Activated naive CD8-positive, alpha-beta T cell treated with anti-CD3 and anti-CD28 coated beads for 36 hours (primary cell): ENCODE results near the gene CLDN9. TPM values are rescaled to one million over a fixed set of nuclear protein-coding genes. Genes with fewer than 3 reads are reported as not detected.
A peak's percentile ranks its signal among the peaks of the same experiment; 100 is the strongest.

Experiments
- DNase-seq: peaks from one replicate; pipeline ENCODE4 v3.0.0; 2021
- H3K27ac Mint-ChIP-seq: one replicate; pipeline ENCODE4 v1.8.0; 2022; ENCODE audit warnings: mild to moderate bottlenecking, moderate library complexity, mixed read lengths
- H3K27me3 Mint-ChIP-seq: one replicate; pipeline ENCODE4 v1.8.0; 2022; ENCODE audit warnings: mild to moderate bottlenecking, mixed read lengths
- H3K36me3 Mint-ChIP-seq: one replicate; pipeline ENCODE4 v1.8.0; 2021; ENCODE audit warnings: mild to moderate bottlenecking, mixed read lengths
- H3K4me1 Mint-ChIP-seq: one replicate; pipeline ENCODE4 v1.8.0; 2021; ENCODE audit warnings: mixed read lengths
- H3K4me3 Mint-ChIP-seq: one replicate; pipeline ENCODE4 v1.8.0; 2022; ENCODE audit warnings: mild to moderate bottlenecking, moderate library complexity, mixed read lengths
- H3K9me3 Mint-ChIP-seq: one replicate; pipeline ENCODE4 v1.8.0; 2022; ENCODE audit warnings: mixed read lengths
- total RNA-seq, 2 experiments: library from RNA; stranded (reverse); gene quantifications; one replicate each; pipeline ENCODE4 v1.2.3, GENCODE V29; 2021

CLDN9 gene
- total RNA-seq, 2 experiments from 2014 or later = not detected

- Mint-ChIP-seq H3K4me3 (no peak overlapping the region), H3K4me1 (peaks cover 40% of the 10 kb centered on the region), H3K27ac (no peak overlapping the region), H3K36me3 (peaks cover 8% of the 10 kb centered on the region), H3K9me3 (no peaks in the 10 kb centered on the region), H3K27me3 (peaks cover 26% of the 10 kb centered on the region)
- no peak for DNase-seq
These were observed 13.3 kb downstream of the CLDN9 start for GRCh38 chr16:3026003-3026378.

DNA sequence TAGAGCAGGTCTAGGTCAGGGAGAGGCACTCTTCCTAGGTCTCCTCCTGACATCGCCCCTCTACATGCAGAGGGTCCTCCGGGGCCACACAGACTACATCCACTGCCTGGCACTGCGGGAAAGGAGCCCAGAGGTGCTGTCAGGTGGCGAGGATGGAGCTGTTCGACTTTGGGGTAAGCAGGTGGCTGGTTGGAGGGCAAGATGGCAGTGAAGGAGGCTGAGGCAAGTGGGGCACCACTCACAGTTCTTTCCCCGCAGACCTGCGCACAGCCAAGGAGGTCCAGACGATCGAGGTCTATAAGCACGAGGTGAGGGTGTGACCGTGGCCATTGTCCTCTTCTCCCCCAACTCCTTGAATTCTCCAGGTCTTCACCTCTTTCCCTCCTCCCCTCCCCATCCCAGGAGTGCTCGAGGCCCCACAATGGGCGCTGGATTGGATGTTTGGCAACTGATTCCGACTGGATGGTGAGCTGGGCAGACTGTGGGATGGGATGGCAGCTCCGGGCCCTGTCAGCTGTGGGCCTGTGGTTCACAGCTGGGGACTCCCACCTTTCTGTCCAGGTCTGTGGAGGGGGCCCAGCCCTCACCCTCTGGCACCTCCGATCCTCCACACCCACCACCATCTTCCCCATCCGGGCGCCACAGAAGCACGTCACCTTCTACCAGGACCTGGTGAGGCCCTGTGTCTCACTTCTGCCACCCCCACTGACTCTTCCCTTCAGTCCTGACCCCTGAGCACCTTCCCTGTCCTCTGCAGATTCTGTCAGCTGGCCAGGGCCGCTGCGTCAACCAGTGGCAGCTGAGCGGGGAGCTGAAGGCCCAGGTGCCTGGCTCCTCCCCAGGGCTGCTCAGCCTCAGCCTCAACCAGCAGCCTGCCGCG lies 14.1 kb downstream of the CLDN9 start:
- peaks cover 33% of the 10 kb centered on the region for H3K27me3 Mint-ChIP-seq
- H3K9me3 Mint-ChIP-seq = no peaks in the 10 kb centered on the region
- peaks cover 8% of the 10 kb centered on the region for H3K36me3 Mint-ChIP-seq
- DNase-seq = no peak
- H3K4me3 Mint-ChIP-seq = no peak overlapping the region
- peaks cover 33% of the 10 kb centered on the region for H3K4me1 Mint-ChIP-seq
- H3K27ac Mint-ChIP-seq = no peak overlapping the region

- Mint-ChIP-seq H3K27ac (no peak overlapping the region), H3K4me1 (peaks cover 29% of the 10 kb centered on the region), H3K36me3 (peaks cover 8% of the 10 kb centered on the region), H3K27me3 (peaks cover 37% of the 10 kb centered on the region), H3K9me3 (no peaks in the 10 kb centered on the region), H3K4me3 (no peak overlapping the region)
- no peak for DNase-seq
These were observed 14.7 kb downstream of the CLDN9 start for GRCh38 chr16:3027489-3027795.

DNA sequence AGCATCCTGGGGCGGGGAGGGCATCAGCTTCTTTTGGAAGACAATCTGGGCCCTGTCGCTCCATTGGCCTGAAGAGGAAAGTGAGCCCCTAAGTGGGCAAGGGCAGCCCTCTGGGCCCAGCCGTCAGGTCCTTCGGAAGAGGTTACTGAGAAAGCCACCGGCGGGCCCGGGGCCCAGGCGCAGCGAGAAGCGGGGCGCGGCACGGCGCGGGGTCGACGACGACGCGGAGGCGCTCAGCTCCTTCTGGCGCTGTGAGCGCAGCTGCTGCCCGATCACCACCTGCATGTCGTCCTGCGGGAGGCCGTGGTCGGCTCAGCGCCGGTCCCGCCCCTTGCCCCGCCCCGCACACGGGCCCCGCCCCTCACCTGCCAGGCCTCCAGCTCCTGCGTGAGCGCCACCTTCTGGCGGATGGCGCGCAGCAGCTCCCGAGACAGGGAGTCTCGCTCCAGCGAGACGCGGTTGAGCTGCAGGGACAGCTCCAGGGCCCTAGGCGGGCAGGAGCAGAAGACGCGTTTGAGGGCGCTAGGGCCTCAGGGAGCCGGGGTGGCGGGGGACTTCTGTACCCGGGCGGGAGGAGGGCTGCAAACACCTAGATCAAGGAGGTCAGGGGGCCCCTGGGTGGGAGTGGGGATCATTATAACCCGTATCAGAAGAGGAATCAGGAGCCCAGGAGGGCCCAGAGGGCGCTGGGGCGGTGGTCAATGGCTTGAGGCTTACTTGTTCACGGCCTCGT lies 15.4 kb downstream of the CLDN9 start:
- H3K4me3 Mint-ChIP-seq = peak overlapping the region; percentile 67

DNA sequence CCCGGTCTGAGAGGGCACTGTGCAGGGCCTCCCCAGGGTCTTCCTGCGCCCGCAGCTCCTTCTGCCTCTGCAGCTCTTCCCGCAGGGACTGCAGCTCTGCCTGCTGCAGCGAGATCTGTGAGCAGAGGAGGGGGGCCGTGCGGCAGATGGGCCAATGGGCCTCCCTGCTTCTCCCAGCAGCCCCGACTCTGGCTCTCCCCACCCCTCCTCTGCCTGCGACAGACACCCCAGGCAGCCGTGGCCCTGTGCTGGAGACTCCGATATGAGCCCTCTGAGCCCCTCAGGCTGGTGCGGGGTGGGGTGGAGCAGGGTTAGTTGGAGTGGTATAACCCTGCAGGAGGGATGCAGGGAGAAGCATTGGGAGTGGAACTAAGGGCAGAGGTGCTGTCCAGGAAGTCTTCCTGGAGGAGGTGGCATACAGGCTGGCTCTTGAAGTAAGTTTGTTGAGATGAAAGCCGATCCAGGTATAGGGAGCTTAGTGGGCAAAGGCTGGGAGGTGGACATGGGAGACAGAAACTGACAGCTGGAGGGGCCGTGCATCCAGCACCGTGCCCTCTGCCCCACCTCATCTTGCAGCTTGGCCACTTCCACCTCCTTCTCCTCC lies 16.1 kb downstream of the CLDN9 start:
- peaks cover 51% of the 10 kb centered on the region for H3K27me3 Mint-ChIP-seq
- H3K4me3 Mint-ChIP-seq = peak overlapping the region; percentile 67
- no peak overlapping the region for H3K27ac Mint-ChIP-seq
- peaks cover 8% of the 10 kb centered on the region for H3K36me3 Mint-ChIP-seq
- DNase-seq = no peak
- peaks cover 19% of the 10 kb centered on the region for H3K4me1 Mint-ChIP-seq
- no peaks in the 10 kb centered on the region for H3K9me3 Mint-ChIP-seq

More for the DNA sequence above, 15.4 kb downstream of the CLDN9 start:
- Mint-ChIP-seq H3K4me1 (peaks cover 25% of the 10 kb centered on the region), H3K36me3 (peaks cover 8% of the 10 kb centered on the region), H3K9me3 (no peaks in the 10 kb centered on the region), H3K27ac (no peak overlapping the region), H3K27me3 (peaks cover 44% of the 10 kb centered on the region)
- peak; percentile 87 for DNase-seq

DNA sequence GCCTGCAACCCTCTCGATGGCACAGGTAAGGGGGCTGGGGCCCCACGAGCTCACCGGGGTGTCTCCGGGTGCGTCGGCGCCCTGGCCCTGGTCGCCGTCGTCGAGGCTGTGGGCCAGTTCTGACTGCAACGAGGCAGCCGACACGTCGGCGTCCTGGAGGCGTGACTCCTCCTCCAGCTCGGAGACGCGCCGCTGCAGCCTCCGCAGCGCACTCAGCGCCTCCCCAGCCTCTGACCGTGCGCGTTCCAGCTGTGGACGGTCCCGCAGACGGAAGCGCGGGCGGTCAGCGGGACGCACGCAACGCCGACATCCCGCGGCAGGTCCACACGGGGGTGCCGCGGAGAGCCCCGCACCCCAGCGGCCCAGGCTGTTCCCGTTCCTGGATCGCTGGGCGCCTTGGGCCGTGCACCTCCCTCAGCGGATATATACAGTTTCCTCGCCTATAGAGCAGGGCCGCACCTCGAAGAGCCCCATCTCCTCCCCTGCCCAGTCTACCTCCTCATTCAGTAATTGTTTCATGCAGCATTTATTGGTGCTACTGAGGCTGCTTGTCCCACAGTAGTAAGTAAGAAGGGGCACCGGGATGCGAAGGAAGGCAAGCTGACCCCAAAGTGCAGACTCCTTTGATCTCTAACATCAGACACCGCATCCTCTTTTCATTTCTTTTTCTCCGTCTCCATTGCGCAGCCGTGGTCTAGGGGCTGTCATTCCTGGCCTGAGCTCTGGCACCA lies 16.9 kb downstream of the CLDN9 start:
- Mint-ChIP-seq H3K27me3 (peaks cover 59% of the 10 kb centered on the region), H3K4me1 (peaks cover 17% of the 10 kb centered on the region), H3K27ac (no peak overlapping the region), H3K4me3 (peak overlapping the region; percentile 67), H3K9me3 (no peaks in the 10 kb centered on the region), H3K36me3 (peaks cover 6% of the 10 kb centered on the region)
- DNase-seq = peak; percentile 64

DNA sequence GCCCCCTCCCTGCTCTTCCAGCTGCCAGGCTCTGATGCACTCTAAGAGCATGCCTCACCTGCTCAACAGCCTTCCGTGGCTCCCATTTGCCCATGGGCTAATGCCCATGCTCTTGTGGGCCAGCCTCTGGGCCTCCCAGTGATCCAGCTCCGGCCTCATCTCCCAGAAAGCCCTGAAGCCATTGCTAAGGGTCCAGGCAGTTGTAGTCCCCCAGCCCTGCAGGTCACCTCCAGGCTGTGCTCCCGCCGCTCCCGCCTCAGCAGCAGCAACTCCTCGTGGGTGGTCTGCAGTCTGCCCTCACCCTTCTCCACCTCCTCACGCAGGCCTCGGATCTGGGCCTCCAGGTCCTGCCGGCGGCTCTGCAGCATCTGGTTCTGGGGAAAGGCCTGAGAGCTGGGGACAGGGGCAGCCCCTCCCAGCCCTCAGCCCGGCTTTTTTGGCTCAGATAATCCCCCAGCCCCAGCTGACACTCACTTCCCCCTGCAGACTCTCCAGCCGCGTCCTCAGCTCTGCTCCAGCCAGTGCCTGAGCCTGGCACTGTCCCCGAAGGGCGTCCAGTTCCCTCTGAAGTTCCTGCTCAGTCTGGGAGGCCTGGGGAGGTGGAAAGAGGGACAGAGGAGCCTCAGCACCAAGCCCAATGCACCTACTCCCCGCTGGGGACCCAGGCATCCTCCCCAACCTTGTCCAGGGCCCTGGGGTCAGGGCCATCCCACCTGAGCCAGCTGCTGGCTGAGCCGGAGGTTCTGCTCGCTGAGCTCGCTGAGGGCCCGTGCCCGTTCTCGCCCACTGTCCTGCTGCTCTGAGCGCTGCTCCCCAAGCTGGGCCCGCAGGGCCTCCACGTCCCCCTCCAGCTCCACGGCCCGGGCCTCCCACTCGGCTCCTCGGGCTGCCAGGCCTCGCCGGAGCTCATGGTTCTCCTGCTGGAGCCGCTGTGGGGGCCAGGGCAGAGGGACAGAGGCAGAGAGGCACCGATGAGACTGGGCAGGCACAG lies 17.8 kb downstream of the CLDN9 start:
- no peaks in the 10 kb centered on the region for H3K9me3 Mint-ChIP-seq
- no peak overlapping the region for H3K27ac Mint-ChIP-seq
- peaks cover 17% of the 10 kb centered on the region for H3K4me1 Mint-ChIP-seq
- H3K36me3 Mint-ChIP-seq = peaks cover 6% of the 10 kb centered on the region
- H3K4me3 Mint-ChIP-seq = peak overlapping the region; percentile 64
- peaks cover 68% of the 10 kb centered on the region for H3K27me3 Mint-ChIP-seq
- DNase-seq = no peak

GRCh38 chr16:3032624-3033023 lies 19.9 kb downstream of the CLDN9 start:
- Mint-ChIP-seq H3K27ac (no peak overlapping the region), H3K9me3 (no peaks in the 10 kb centered on the region), H3K4me1 (peaks cover 19% of the 10 kb centered on the region), H3K36me3 (no peaks in the 10 kb centered on the region), H3K27me3 (peaks cover 82% of the 10 kb centered on the region), H3K4me3 (no peak overlapping the region)
- DNase-seq = no peak

- Mint-ChIP-seq H3K4me3 (no peak overlapping the region), H3K4me1 (peaks cover 10% of the 10 kb centered on the region), H3K36me3 (no peaks in the 10 kb centered on the region), H3K27ac (no peak overlapping the region), H3K9me3 (no peaks in the 10 kb centered on the region), H3K27me3 (peaks cover 88% of the 10 kb centered on the region)
- no peak for DNase-seq
These were observed 22.7 kb downstream of the CLDN9 start for GRCh38 chr16:3035289-3035971.

DNA sequence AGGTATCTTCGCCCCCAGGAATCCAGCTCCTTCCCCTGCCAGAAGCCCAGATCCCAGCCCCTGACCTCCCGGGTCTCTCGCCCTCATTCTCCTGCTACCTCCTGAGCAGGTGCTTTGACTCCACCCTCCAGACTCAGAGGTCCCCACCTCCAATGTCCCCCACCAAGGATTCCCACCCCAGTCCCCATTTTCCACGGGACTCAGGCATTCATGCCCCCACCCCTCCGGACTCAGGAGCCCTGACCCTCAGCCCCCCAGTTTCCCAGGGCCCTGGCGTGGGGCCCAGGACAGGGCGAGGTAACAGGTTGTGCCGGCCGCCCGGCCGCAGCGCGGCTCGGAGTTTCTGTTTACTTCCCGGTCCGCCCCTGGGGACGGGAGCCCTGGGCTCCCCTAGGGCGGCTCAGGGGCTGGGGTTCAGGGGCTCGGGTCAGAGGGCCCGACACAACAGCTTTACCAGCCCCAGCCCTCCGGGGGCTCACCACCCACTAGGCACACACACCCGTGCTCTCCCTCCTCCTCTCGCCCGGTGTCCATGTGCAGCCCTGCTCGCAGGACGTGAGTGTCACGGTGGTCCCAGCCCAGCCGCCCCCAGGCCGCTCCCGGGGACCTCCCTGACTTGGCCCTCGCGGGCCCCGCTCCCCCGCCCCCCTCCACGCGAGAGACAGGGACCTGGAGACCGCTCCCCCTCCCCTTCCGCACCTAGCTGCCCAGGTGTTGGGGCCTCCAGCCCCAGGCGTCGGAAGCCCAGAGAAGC lies 23.4 kb downstream of the CLDN9 start:
- Mint-ChIP-seq H3K4me3 (no peak overlapping the region), H3K4me1 (peaks cover 10% of the 10 kb centered on the region), H3K36me3 (no peaks in the 10 kb centered on the region), H3K9me3 (no peaks in the 10 kb centered on the region), H3K27me3 (peaks cover 88% of the 10 kb centered on the region), H3K27ac (no peak overlapping the region)
- DNase-seq = no peak

DNA sequence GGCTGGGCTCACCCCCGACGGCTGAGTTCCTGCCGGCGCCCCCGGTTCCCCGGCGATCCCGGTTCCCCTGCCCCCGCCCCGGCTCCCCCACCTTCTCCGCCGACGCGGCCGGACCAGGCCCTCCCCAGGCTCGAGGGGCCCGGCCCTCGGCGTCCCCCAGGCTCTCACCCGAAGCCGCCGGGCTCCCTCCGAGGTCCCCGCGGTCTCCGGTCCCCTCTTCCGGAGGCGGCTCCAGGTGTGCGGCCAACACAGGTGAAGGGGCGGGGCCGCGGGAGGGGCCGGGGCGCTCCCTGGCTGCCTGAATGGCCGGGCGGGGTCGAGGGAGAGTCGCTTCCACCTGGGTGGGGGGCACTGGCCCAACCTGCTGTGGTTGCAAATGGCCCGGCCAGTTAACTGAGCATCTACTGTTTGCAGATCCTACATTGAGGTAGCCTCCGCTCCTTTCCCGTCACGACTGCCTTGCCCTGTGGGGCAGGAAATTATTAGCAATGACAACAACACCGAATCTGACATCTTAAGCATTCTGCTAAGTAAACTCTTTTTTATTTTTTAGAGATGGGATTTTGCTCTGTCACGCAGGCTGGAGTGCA lies 24.1 kb downstream of the CLDN9 start, which contains the start of gene BICDL2:
TSS of gene BICDL2 (minus strand) at position 219 of the 590 bp plus-strand sequence. CDS start 1,448 bp downstream, outside the sequence.
- DNase-seq = no peak
- no peak within 1 kb of the TSS for H3K4me3 Mint-ChIP-seq
- peaks cover 10% of the 10 kb centered on the region for H3K4me1 Mint-ChIP-seq
- no peaks in the 10 kb centered on the region for H3K36me3 Mint-ChIP-seq
- peaks cover 89% of the 10 kb centered on the region for H3K27me3 Mint-ChIP-seq
- H3K27ac Mint-ChIP-seq = no peak within 1 kb of the TSS
- H3K9me3 Mint-ChIP-seq = no peaks in the 10 kb centered on the region

DNA sequence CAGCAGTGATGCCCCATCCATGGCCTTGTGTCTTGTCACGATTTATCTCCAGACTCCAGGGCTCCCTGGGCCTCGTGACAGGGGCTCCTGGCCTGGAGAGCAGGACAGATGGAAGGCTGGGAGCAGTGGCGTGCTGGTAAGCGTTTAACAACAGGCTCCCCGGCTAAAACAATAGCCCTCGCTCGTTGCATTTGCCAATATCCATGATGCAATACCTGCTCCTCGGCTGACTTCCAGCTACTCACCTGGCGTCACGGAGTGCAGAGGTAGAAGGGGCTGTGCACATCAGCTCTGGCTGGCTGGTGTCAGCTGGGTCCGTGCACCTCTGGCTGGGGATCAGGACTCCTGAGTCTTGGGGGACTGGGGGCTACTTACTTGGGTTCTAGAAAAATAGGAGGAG lies 25.5 kb downstream of the CLDN9 start:
- DNase-seq = no peak
- Mint-ChIP-seq H3K4me3 (no peak overlapping the region), H3K9me3 (no peaks in the 10 kb centered on the region), H3K27ac (no peak overlapping the region), H3K36me3 (no peaks in the 10 kb centered on the region), H3K4me1 (peaks cover 5% of the 10 kb centered on the region), H3K27me3 (peaks cover 88% of the 10 kb centered on the region)

DNA sequence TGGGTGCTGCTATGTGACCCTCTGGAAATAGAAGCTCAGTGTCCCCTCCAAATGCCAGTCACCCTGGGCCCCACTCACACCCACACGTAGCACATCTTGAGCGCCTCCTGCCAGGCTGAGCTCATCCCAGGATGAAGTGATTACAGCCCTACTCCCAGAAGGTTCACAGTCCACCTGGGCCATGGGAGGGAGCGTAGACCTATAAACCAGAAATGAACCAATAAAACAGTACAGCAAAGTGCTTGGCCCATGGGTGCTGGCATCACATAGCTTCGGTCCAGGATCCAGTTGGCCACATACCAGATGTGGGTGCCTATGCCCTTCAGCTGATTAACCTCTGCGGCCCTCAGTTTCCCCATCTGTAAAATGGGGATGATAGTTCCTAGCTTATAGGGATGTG lies 26.2 kb downstream of the CLDN9 start:
- Mint-ChIP-seq H3K4me3 (no peak overlapping the region), H3K27ac (no peak overlapping the region), H3K4me1 (peaks cover 5% of the 10 kb centered on the region), H3K36me3 (no peaks in the 10 kb centered on the region), H3K9me3 (no peaks in the 10 kb centered on the region), H3K27me3 (peaks cover 88% of the 10 kb centered on the region)
- no peak for DNase-seq
